Stimulated activated CD4-positive, alpha-beta T cell treated with anti-CD3 and anti-CD28 coated beads, TNF-alpha, amount 100 ng/mL, for 4 hours (primary cell): ENCODE measurements around the gene TOM1L2.
"Not testable (repeated sequence)": the region's sequence is repeated elsewhere in the genome, so short reads cannot be mapped to it uniquely, and the experiment has no call there.

ENCODE experiments used
- DNase-seq, 3 experiments: peaks; one replicate each; pipeline ENCODE4 v3.0.0-alpha.2; 2020; ENCODE audit warnings: low read depth in 3 of 3

The TOM1L2 gene

GRCh38 chr17:17819561-17819995, 152.6 kb downstream of the TOM1L2 start:
- peak in 2 of 3 experiments; percentile 22 to 30 for DNase-seq

GRCh38 chr17:17819111-17819510, 153.1 kb downstream of the TOM1L2 start:
- DNase-seq = no peak

- DNase-seq = no peak
Observed at GRCh38 chr17:17818088-17818526, 154.1 kb downstream of the TOM1L2 start.

GRCh38 chr17:17817552-17817947, 154.7 kb downstream of the TOM1L2 start:
- no peak for DNase-seq

- DNase-seq = no peak
Observed at GRCh38 chr17:17816831-17817551, 155.2 kb downstream of the TOM1L2 start.

GRCh38 chr17:17816240-17816814, 155.9 kb downstream of the TOM1L2 start:
- no peak for DNase-seq

- DNase-seq = no peak
Observed at GRCh38 chr17:17815436-17816200, 156.6 kb downstream of the TOM1L2 start.

- DNase-seq = no peak
Observed at GRCh38 chr17:17815062-17815406, 157.2 kb downstream of the TOM1L2 start.

GRCh38 chr17:17814162-17815061, 157.8 kb downstream of the TOM1L2 start:
- no peak for DNase-seq

- no peak for DNase-seq
Observed at GRCh38 chr17:17813725-17814095, 158.5 kb downstream of the TOM1L2 start.

- no peak for DNase-seq
Observed at GRCh38 chr17:17813055-17813724, 159.0 kb downstream of the TOM1L2 start.

- DNase-seq = peak; percentile 46 to 52 (median 48)
Observed at GRCh38 chr17:17812211-17813054, 159.8 kb downstream of the TOM1L2 start.

- DNase-seq = no peak
Observed at GRCh38 chr17:17811381-17812210, 160.6 kb downstream of the TOM1L2 start.

GRCh38 chr17:17810895-17811248, 161.3 kb downstream of the TOM1L2 start:
- no peak for DNase-seq

GRCh38 chr17:17810084-17810894, 161.9 kb downstream of the TOM1L2 start:
- DNase-seq = no peak

- no peak for DNase-seq
Observed at GRCh38 chr17:17809531-17810083, 162.6 kb downstream of the TOM1L2 start.

GRCh38 chr17:17808706-17809432, 163.3 kb downstream of the TOM1L2 start:
- DNase-seq = no peak

- DNase-seq = not testable (repeated sequence)
Observed at GRCh38 chr17:17808200-17808599, 164.0 kb downstream of the TOM1L2 start.
